Measurements from ENCODE around the gene ANKS1A. TPM values are rescaled to one million over a fixed set of nuclear protein-coding genes. Genes with fewer than 3 reads are reported as not detected.

Gene ANKS1A
- total and polyA plus RNA-seq, 2 experiments from 2014 or later = 12.1 to 31.9 TPM

DNA sequence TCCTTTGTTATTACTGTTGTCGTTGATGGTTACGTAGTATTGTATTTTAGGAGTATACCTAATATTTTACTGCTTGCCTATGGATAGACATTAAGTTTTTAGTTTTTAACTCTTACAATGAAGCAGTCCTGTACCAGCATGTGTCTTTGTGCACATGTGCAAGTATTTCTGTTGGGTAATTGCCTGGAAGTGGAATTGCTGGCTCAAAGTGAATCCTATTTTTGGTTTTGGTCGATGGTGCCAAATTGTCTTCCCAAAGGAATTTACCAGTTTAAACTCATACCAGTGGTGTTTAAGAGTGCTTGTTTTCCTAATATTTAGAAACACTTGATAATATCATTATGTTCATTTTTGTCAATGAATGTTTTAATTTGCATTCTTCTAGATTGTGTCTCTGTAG is 75.5 kb downstream of the ANKS1A start (continued):
- TF ChIP-seq EZH2phosphoT487 (IDR thresholded peaks at IDR 0.05; ENCODE audit: unreplicated experiment) (no peak), EZH2 (IDR thresholded peaks at IDR 0.05; ENCODE audit: low read depth, unreplicated experiment) (no peak), NANOG (IDR thresholded peaks at IDR 0.05; ENCODE audit: borderline replicate concordance) (no peak)
- TF ChIP-seq, protein P1, sequence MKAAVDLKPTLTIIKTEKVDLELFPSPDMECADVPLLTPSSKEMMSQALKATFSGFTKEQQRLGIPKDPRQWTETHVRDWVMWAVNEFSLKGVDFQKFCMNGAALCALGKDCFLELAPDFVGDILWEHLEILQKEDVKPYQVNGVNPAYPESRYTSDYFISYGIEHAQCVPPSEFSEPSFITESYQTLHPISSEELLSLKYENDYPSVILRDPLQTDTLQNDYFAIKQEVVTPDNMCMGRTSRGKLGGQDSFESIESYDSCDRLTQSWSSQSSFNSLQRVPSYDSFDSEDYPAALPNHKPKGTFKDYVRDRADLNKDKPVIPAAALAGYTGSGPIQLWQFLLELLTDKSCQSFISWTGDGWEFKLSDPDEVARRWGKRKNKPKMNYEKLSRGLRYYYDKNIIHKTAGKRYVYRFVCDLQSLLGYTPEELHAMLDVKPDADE (IDR thresholded peaks at IDR 0.05) = no peak
- TF ChIP-seq, protein P2, sequence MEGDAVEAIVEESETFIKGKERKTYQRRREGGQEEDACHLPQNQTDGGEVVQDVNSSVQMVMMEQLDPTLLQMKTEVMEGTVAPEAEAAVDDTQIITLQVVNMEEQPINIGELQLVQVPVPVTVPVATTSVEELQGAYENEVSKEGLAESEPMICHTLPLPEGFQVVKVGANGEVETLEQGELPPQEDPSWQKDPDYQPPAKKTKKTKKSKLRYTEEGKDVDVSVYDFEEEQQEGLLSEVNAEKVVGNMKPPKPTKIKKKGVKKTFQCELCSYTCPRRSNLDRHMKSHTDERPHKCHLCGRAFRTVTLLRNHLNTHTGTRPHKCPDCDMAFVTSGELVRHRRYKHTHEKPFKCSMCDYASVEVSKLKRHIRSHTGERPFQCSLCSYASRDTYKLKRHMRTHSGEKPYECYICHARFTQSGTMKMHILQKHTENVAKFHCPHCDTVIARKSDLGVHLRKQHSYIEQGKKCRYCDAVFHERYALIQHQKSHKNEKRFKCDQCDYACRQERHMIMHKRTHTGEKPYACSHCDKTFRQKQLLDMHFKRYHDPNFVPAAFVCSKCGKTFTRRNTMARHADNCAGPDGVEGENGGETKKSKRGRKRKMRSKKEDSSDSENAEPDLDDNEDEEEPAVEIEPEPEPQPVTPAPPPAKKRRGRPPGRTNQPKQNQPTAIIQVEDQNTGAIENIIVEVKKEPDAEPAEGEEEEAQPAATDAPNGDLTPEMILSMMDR (conservative IDR thresholded peaks at IDR 0.05; ENCODE audit: low read depth in 2 of 2) = no peak

DNA sequence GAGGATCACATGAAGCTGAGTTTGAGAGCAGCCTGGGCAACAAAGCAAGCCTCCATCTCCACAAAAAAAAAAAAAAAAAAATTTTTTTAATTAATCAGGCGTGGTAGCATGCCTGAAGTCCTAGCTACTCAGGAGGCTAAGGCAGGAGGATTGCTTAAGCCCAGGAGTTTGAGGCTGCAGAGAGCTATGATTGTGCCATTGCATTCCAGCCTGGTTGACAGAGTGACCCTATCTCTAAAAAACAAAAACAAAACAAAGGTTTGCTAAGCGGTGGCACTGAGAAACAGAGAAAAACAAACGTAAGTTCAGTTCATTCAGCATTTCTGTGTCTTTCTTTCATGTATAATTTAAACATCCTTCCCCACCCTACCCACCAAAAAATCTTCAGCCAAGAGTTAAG is 78.4 kb downstream of the ANKS1A start:
- Histone ChIP-seq H3K36me3 (ENCODE audit: insufficient read depth) (no peaks in the 10 kb centered on the region), H3K27ac (ENCODE audit: low read depth) (no peak overlapping the region), H3K9me2 (ENCODE audit: insufficient read depth) (no peaks in the 10 kb centered on the region), H3K4me1 (ENCODE audit: insufficient read depth) (no peaks in the 10 kb centered on the region), H3K27me3 (ENCODE audit: insufficient read depth) (no peaks in the 10 kb centered on the region), H2AFZ (no peak overlapping the region), H3K4me2 (no peak overlapping the region), H4K20me1 (replicated peaks; ENCODE audit: insufficient read depth) (0 out of 2 replicates have a peak, but pooled peaks cover 2% of the 10 kb centered on the region), H3K79me2 (replicated peaks; ENCODE audit: insufficient read depth) (peaks cover 20% of the 10 kb centered on the region), H3K4me3 (no peak overlapping the region), H3F3A (replicated peaks; ENCODE audit: low read depth) (no peaks in the 10 kb centered on the region)
- TF ChIP-seq CREB1 (CRISPR knock-in tag; IDR thresholded peaks at IDR 0.05; ENCODE audit: low read depth) = no peak
- ATAC-seq (no peak), DNase-seq (ENCODE audit: low spot score) (no peak)
- Mint-ChIP-seq H3K4me3 (no peak overlapping the region), H3K27ac (no peak overlapping the region), H3K27me3 (ENCODE audit: insufficient read depth, low read depth, poor library complexity) (no peaks in the 10 kb centered on the region), H3K36me3 (ENCODE audit: low read depth) (peaks cover 12% of the 10 kb centered on the region; the same call in 2 of the 3 replicates), H3K9me3 (no peaks in the 10 kb centered on the region), H3K4me1 (no peaks in the 10 kb centered on the region)

DNA sequence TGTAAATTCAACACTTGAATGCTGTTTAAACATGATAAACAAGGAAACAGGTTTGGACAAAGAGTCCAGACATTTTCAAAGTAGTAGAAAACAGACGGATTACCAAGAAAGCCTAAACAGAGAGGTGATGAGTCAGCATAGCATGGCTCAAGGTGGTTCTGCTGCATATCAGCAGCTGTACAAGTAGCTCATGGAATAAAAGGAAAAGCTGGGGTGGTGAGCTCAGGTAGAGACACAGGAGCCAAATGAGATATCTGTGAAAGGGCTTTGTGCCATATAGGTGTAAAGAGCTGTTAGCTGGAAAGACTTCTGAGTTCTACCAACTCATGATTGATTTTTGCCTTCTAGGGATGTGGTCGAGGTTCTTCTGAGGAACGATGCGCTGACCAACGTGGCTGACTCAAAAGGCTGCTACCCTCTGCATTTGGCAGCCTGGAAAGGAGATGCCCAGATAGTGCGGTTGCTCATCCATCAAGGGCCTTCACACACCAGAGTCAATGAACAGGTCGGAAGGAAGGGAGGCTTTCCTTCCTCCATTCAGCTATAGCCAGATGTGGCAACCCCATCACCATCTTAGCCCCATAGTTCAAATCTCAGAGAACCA is 80.7 kb downstream of the ANKS1A start:
- Mint-ChIP-seq H3K4me1 (no peaks in the 10 kb centered on the region; the same call in 2 of the 3 replicates), H3K27ac (no peak overlapping the region), H3K4me3 (no peak overlapping the region), H3K27me3 (ENCODE audit: insufficient read depth, low read depth, poor library complexity) (no peaks in the 10 kb centered on the region), H3K9me3 (no peaks in the 10 kb centered on the region), H3K36me3 (ENCODE audit: low read depth) (peaks cover 12% of the 10 kb centered on the region; the same call in 2 of the 3 replicates)
- Histone ChIP-seq H3K4me2 (no peak overlapping the region), H3F3A (replicated peaks; ENCODE audit: low read depth) (no peaks in the 10 kb centered on the region; the same call in 1 of the 2 replicates), H3K4me3 (no peak overlapping the region), H3K27ac (ENCODE audit: low read depth) (no peak overlapping the region), H3K79me2 (replicated peaks; ENCODE audit: insufficient read depth) (peaks cover 14% of the 10 kb centered on the region), H2AFZ (no peak overlapping the region), H3K27me3 (ENCODE audit: insufficient read depth) (no peaks in the 10 kb centered on the region), H3K9me2 (ENCODE audit: insufficient read depth) (no peaks in the 10 kb centered on the region), H3K36me3 (ENCODE audit: insufficient read depth) (no peaks in the 10 kb centered on the region), H4K20me1 (replicated peaks; ENCODE audit: insufficient read depth) (peaks cover 5% of the 10 kb centered on the region; the same call in 1 of the 2 replicates), H3K4me1 (ENCODE audit: insufficient read depth) (no peaks in the 10 kb centered on the region)
- ATAC-seq = no peak
- DNase-seq (ENCODE audit: low spot score) = no peak
- TF ChIP-seq, protein P3, sequence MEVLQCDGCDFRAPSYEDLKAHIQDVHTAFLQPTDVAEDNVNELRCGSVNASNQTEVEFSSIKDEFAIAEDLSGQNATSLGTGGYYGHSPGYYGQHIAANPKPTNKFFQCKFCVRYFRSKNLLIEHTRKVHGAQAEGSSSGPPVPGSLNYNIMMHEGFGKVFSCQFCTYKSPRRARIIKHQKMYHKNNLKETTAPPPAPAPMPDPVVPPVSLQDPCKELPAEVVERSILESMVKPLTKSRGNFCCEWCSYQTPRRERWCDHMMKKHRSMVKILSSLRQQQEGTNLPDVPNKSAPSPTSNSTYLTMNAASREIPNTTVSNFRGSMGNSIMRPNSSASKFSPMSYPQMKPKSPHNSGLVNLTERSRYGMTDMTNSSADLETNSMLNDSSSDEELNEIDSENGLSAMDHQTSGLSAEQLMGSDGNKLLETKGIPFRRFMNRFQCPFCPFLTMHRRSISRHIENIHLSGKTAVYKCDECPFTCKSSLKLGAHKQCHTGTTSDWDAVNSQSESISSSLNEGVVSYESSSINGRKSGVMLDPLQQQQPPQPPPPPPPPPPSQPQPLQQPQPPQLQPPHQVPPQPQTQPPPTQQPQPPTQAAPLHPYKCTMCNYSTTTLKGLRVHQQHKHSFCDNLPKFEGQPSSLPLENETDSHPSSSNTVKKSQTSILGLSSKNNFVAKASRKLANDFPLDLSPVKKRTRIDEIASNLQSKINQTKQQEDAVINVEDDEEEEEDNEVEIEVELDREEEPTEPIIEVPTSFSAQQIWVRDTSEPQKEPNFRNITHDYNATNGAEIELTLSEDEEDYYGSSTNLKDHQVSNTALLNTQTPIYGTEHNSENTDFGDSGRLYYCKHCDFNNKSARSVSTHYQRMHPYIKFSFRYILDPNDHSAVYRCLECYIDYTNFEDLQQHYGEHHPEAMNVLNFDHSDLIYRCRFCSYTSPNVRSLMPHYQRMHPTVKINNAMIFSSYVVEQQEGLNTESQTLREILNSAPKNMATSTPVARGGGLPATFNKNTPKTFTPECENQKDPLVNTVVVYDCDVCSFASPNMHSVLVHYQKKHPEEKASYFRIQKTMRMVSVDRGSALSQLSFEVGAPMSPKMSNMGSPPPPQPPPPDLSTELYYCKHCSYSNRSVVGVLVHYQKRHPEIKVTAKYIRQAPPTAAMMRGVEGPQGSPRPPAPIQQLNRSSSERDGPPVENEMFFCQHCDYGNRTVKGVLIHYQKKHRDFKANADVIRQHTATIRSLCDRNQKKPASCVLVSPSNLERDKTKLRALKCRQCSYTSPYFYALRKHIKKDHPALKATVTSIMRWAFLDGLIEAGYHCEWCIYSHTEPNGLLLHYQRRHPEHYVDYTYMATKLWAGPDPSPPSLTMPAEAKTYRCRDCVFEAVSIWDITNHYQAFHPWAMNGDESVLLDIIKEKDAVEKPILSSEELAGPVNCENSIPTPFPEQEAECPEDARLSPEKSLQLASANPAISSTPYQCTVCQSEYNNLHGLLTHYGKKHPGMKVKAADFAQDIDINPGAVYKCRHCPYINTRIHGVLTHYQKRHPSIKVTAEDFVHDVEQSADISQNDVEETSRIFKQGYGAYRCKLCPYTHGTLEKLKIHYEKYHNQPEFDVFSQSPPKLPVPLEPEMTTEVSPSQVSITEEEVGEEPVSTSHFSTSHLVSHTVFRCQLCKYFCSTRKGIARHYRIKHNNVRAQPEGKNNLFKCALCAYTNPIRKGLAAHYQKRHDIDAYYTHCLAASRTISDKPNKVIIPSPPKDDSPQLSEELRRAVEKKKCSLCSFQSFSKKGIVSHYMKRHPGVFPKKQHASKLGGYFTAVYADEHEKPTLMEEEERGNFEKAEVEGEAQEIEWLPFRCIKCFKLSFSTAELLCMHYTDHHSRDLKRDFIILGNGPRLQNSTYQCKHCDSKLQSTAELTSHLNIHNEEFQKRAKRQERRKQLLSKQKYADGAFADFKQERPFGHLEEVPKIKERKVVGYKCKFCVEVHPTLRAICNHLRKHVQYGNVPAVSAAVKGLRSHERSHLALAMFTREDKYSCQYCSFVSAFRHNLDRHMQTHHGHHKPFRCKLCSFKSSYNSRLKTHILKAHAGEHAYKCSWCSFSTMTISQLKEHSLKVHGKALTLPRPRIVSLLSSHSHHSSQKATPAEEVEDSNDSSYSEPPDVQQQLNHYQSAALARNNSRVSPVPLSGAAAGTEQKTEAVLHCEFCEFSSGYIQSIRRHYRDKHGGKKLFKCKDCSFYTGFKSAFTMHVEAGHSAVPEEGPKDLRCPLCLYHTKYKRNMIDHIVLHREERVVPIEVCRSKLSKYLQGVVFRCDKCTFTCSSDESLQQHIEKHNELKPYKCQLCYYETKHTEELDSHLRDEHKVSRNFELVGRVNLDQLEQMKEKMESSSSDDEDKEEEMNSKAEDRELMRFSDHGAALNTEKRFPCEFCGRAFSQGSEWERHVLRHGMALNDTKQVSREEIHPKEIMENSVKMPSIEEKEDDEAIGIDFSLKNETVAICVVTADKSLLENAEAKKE (CRISPR knock-in tag; IDR thresholded peaks at IDR 0.05) = no peak
- TF ChIP-seq EZH2 (IDR thresholded peaks at IDR 0.05; ENCODE audit: low read depth, unreplicated experiment) = no peak
- no peak for TF ChIP-seq CREB1 (CRISPR knock-in tag; IDR thresholded peaks at IDR 0.05; ENCODE audit: low read depth)
- TF ChIP-seq EZH2phosphoT487 (IDR thresholded peaks at IDR 0.05; ENCODE audit: unreplicated experiment) = no peak
- TF ChIP-seq ZNF331 (CRISPR knock-in tag; IDR thresholded peaks at IDR 0.05; ENCODE audit: low read depth) = no peak

Data from GM23338 (cell line).